ENCODE data around the gene REEP1.

REEP1 gene

GRCh38 chr2:86284987-86285386 lies 52.4 kb downstream of the REEP1 start:
- WGBS (ENCODE audit: insufficient coverage, insufficient read length), result no CpG with 5 or more reads among the region's 3 CpGs
- H3K4me1 ChIP-seq (ENCODE audit: control insufficient read depth, insufficient read depth, low read length), result no peaks in the 10 kb centered on the region
- no peak for DNase-seq (ENCODE audit: low read depth, low spot score)
- H3K27me3 ChIP-seq (ENCODE audit: control insufficient read depth, insufficient read depth, low read length), result no peaks in the 10 kb centered on the region
- no peak overlapping the region for H3K27ac ChIP-seq (ENCODE audit: low read length)
- no peaks in the 10 kb centered on the region for H3K9me3 ChIP-seq (ENCODE audit: control insufficient read depth, insufficient read depth, low read length)
- no peaks in the 10 kb centered on the region for H3K36me3 ChIP-seq (ENCODE audit: control insufficient read depth, insufficient read depth, low read length)
- H3K4me3 ChIP-seq (ENCODE audit: low read length), result no peak overlapping the region

- no peak for DNase-seq (ENCODE audit: low read depth, low spot score)
- H3K27ac ChIP-seq (ENCODE audit: low read length), result no peak overlapping the region
- H3K36me3 ChIP-seq (ENCODE audit: control insufficient read depth, insufficient read depth, low read length), result no peaks in the 10 kb centered on the region
- WGBS (ENCODE audit: insufficient coverage, insufficient read length), result no CpG with 5 or more reads among the region's 12 CpGs
- H3K27me3 ChIP-seq (ENCODE audit: control insufficient read depth, insufficient read depth, low read length), result no peaks in the 10 kb centered on the region
- H3K4me1 ChIP-seq (ENCODE audit: control insufficient read depth, insufficient read depth, low read length), result no peaks in the 10 kb centered on the region
- no peak overlapping the region for H3K4me3 ChIP-seq (ENCODE audit: low read length)
- H3K9me3 ChIP-seq (ENCODE audit: control insufficient read depth, insufficient read depth, low read length), result no peaks in the 10 kb centered on the region
Observed at GRCh38 chr2:86284401-86284841, 53.0 kb downstream of the REEP1 start.

- Histone ChIP-seq H3K27me3 (ENCODE audit: control insufficient read depth, insufficient read depth, low read length) (no peaks in the 10 kb centered on the region), H3K9me3 (ENCODE audit: control insufficient read depth, insufficient read depth, low read length) (no peaks in the 10 kb centered on the region), H3K27ac (ENCODE audit: low read length) (no peak overlapping the region), H3K4me3 (ENCODE audit: low read length) (no peak overlapping the region), H3K4me1 (ENCODE audit: control insufficient read depth, insufficient read depth, low read length) (no peaks in the 10 kb centered on the region), H3K36me3 (ENCODE audit: control insufficient read depth, insufficient read depth, low read length) (no peaks in the 10 kb centered on the region)
- DNase-seq (ENCODE audit: low read depth, low spot score), result no peak
- WGBS (ENCODE audit: insufficient coverage, insufficient read length), result no CpG with 5 or more reads among the region's 5 CpGs
Observed at GRCh38 chr2:86283411-86284030, 53.9 kb downstream of the REEP1 start.

GRCh38 chr2:86281066-86281700 lies 56.2 kb downstream of the REEP1 start:
- no peaks in the 10 kb centered on the region for H3K27me3 ChIP-seq (ENCODE audit: control insufficient read depth, insufficient read depth, low read length)
- H3K4me3 ChIP-seq (ENCODE audit: low read length), result no peak overlapping the region
- no peak overlapping the region for H3K27ac ChIP-seq (ENCODE audit: low read length)
- no peaks in the 10 kb centered on the region for H3K4me1 ChIP-seq (ENCODE audit: control insufficient read depth, insufficient read depth, low read length)
- H3K9me3 ChIP-seq (ENCODE audit: control insufficient read depth, insufficient read depth, low read length), result no peaks in the 10 kb centered on the region
- no peaks in the 10 kb centered on the region for H3K36me3 ChIP-seq (ENCODE audit: control insufficient read depth, insufficient read depth, low read length)
- whole genome bisulfite sequencing (ENCODE audit: insufficient coverage, insufficient read length), result no CpG with 5 or more reads among the region's 14 CpGs
- DNase-seq (ENCODE audit: low read depth, low spot score), result no peak

- no peak for DNase-seq (ENCODE audit: low read depth, low spot score)
- Histone ChIP-seq H3K4me1 (ENCODE audit: control insufficient read depth, insufficient read depth, low read length) (no peaks in the 10 kb centered on the region), H3K4me3 (ENCODE audit: low read length) (no peak overlapping the region), H3K36me3 (ENCODE audit: control insufficient read depth, insufficient read depth, low read length) (no peaks in the 10 kb centered on the region), H3K27ac (ENCODE audit: low read length) (no peak overlapping the region), H3K9me3 (ENCODE audit: control insufficient read depth, insufficient read depth, low read length) (no peaks in the 10 kb centered on the region), H3K27me3 (ENCODE audit: control insufficient read depth, insufficient read depth, low read length) (no peaks in the 10 kb centered on the region)
- no CpG with 5 or more reads among the region's 5 CpGs for WGBS (ENCODE audit: insufficient coverage, insufficient read length)
Observed at GRCh38 chr2:86280191-86280667, 57.2 kb downstream of the REEP1 start.

- Histone ChIP-seq H3K9me3 (ENCODE audit: control insufficient read depth, insufficient read depth, low read length) (no peaks in the 10 kb centered on the region), H3K27me3 (ENCODE audit: control insufficient read depth, insufficient read depth, low read length) (no peaks in the 10 kb centered on the region), H3K4me1 (ENCODE audit: control insufficient read depth, insufficient read depth, low read length) (peaks cover 2% of the 10 kb centered on the region; the same call in 1 of the 2 replicates), H3K36me3 (ENCODE audit: control insufficient read depth, insufficient read depth, low read length) (no peaks in the 10 kb centered on the region), H3K27ac (ENCODE audit: low read length) (no peak overlapping the region), H3K4me3 (ENCODE audit: low read length) (no peak overlapping the region)
- no peak for DNase-seq (ENCODE audit: low read depth, low spot score)
- WGBS (ENCODE audit: insufficient coverage, insufficient read length), result no CpG with 5 or more reads among the region's 3 CpGs
Observed at GRCh38 chr2:86275962-86276361, 61.5 kb downstream of the REEP1 start.

- no CpG with 5 or more reads among the region's 4 CpGs for WGBS (ENCODE audit: insufficient coverage, insufficient read length)
- Histone ChIP-seq H3K27me3 (ENCODE audit: control insufficient read depth, insufficient read depth, low read length) (no peaks in the 10 kb centered on the region), H3K27ac (ENCODE audit: low read length) (no peak overlapping the region), H3K4me3 (ENCODE audit: low read length) (no peak overlapping the region), H3K9me3 (ENCODE audit: control insufficient read depth, insufficient read depth, low read length) (no peaks in the 10 kb centered on the region), H3K36me3 (ENCODE audit: control insufficient read depth, insufficient read depth, low read length) (no peaks in the 10 kb centered on the region), H3K4me1 (ENCODE audit: control insufficient read depth, insufficient read depth, low read length) (peaks cover 2% of the 10 kb centered on the region; the same call in 1 of the 2 replicates)
- no peak for DNase-seq (ENCODE audit: low read depth, low spot score)
Observed at GRCh38 chr2:86275384-86275799, 62.0 kb downstream of the REEP1 start.

- Histone ChIP-seq H3K27me3 (ENCODE audit: control insufficient read depth, insufficient read depth, low read length) (no peaks in the 10 kb centered on the region), H3K27ac (ENCODE audit: low read length) (no peak overlapping the region), H3K4me3 (ENCODE audit: low read length) (no peak overlapping the region), H3K9me3 (ENCODE audit: control insufficient read depth, insufficient read depth, low read length) (no peaks in the 10 kb centered on the region), H3K36me3 (ENCODE audit: control insufficient read depth, insufficient read depth, low read length) (no peaks in the 10 kb centered on the region), H3K4me1 (ENCODE audit: control insufficient read depth, insufficient read depth, low read length) (peaks cover 2% of the 10 kb centered on the region; the same call in 1 of the 2 replicates)
- no CpG with 5 or more reads among the region's 3 CpGs for WGBS (ENCODE audit: insufficient coverage, insufficient read length)
- DNase-seq (ENCODE audit: low read depth, low spot score), result no peak
Observed at GRCh38 chr2:86274918-86275275, 62.5 kb downstream of the REEP1 start.

GRCh38 chr2:86274265-86274917 lies 63.0 kb downstream of the REEP1 start:
- Histone ChIP-seq H3K4me3 (ENCODE audit: low read length) (no peak overlapping the region), H3K4me1 (ENCODE audit: control insufficient read depth, insufficient read depth, low read length) (peaks cover 2% of the 10 kb centered on the region; the same call in 1 of the 2 replicates), H3K27me3 (ENCODE audit: control insufficient read depth, insufficient read depth, low read length) (no peaks in the 10 kb centered on the region), H3K9me3 (ENCODE audit: control insufficient read depth, insufficient read depth, low read length) (no peaks in the 10 kb centered on the region), H3K36me3 (ENCODE audit: control insufficient read depth, insufficient read depth, low read length) (no peaks in the 10 kb centered on the region), H3K27ac (ENCODE audit: low read length) (no peak overlapping the region)
- WGBS (ENCODE audit: insufficient coverage, insufficient read length), result no CpG with 5 or more reads among the region's 5 CpGs
- no peak for DNase-seq (ENCODE audit: low read depth, low spot score)

- no CpG with 5 or more reads among the region's 2 CpGs for WGBS (ENCODE audit: insufficient coverage, insufficient read length)
- no peak overlapping the region for H3K4me3 ChIP-seq (ENCODE audit: low read length)
- DNase-seq (ENCODE audit: low read depth, low spot score), result no peak
- H3K9me3 ChIP-seq (ENCODE audit: control insufficient read depth, insufficient read depth, low read length), result no peaks in the 10 kb centered on the region
- no peaks in the 10 kb centered on the region for H3K36me3 ChIP-seq (ENCODE audit: control insufficient read depth, insufficient read depth, low read length)
- H3K27ac ChIP-seq (ENCODE audit: low read length), result no peak overlapping the region
- peaks cover 2% of the 10 kb centered on the region; the same call in 1 of the 2 replicates for H3K4me1 ChIP-seq (ENCODE audit: control insufficient read depth, insufficient read depth, low read length)
- H3K27me3 ChIP-seq (ENCODE audit: control insufficient read depth, insufficient read depth, low read length), result no peaks in the 10 kb centered on the region
Observed at GRCh38 chr2:86272111-86272510, 65.3 kb downstream of the REEP1 start.
